OCI-LY1 (cell line): Measurements from ENCODE around the gene CDH13.

Experiments
- H2AFZ ChIP-seq: fragments of 200-600 bp; sonication (generic), shearing (Covaris generic); 2 replicates; pipeline ENCODE4 v1.6.0; 2014; ENCODE audit warnings: antibody characterized with exemption, mild to moderate bottlenecking, low read length
- H3F3A ChIP-seq: fragments of 200-600 bp; sonication (generic), shearing (Covaris generic); 2 replicates; pipeline ENCODE4 v1.6.0; 2014; ENCODE audit warnings: mild to moderate bottlenecking, antibody characterized with exemption, low read length, moderate library complexity; ENCODE audit not compliant: insufficient read depth
- H3K27ac ChIP-seq: fragments of 200-600 bp; sonication (generic); 2 replicates; pipeline ENCODE4 v1.5.1; 2014; ENCODE audit warnings: low read length, mixed run types, mild to moderate bottlenecking, low read depth; ENCODE audit not compliant: poor library complexity, severe bottlenecking
- H3K27me3 ChIP-seq: fragments of 200-600 bp; sonication (generic); 2 replicates; pipeline ENCODE4 v1.6.0; 2014; ENCODE audit warnings: antibody characterized with exemption, mild to moderate bottlenecking, low read length, moderate library complexity; ENCODE audit not compliant: insufficient read depth
- H3K36me3 ChIP-seq: fragments of 200-600 bp; sonication (generic); 2 replicates; pipeline ENCODE4 v1.6.1; 2014; ENCODE audit warnings: mild to moderate bottlenecking, antibody characterized with exemption, low read length, moderate library complexity, mixed read lengths; ENCODE audit not compliant: insufficient read depth
- H3K4me1 ChIP-seq: fragments of 200-600 bp; sonication (generic); 2 replicates; pipeline ENCODE4 v1.5.1; 2014; ENCODE audit warnings: mild to moderate bottlenecking, low read length, moderate library complexity; ENCODE audit not compliant: insufficient read depth, severe bottlenecking
- H3K4me2 ChIP-seq: fragments of 200-600 bp; sonication (generic), shearing (Covaris generic); 2 replicates; pipeline ENCODE4 v1.6.1; 2014; ENCODE audit warnings: low read length
- H3K4me3 ChIP-seq: fragments of 200-600 bp; sonication (generic); 2 replicates; pipeline ENCODE4 v1.5.1; 2014; ENCODE audit warnings: low read length, low read depth, mild to moderate bottlenecking, mixed read lengths; ENCODE audit not compliant: poor library complexity, severe bottlenecking
- H3K79me2 ChIP-seq: fragments of 200-600 bp; shearing (Covaris generic); 2 replicates; pipeline ENCODE4 v1.6.1; 2016; ENCODE audit warnings: mixed run types, low read length, mixed read lengths; ENCODE audit not compliant: insufficient read depth
- H3K9ac ChIP-seq: fragments of 200-600 bp; sonication (generic), shearing (Covaris generic); 2 replicates; pipeline ENCODE4 v1.6.1; 2014; ENCODE audit warnings: mild to moderate bottlenecking, low read length, mixed read lengths
- H3K9me2 ChIP-seq: fragments of 200-600 bp; sonication (generic), shearing (Covaris generic); 2 replicates; pipeline ENCODE4 v1.6.1; 2014; ENCODE audit warnings: low read depth, mild to moderate bottlenecking, low read length, mixed read lengths
- H3K9me3 ChIP-seq: fragments of 200-600 bp; shearing (Covaris generic); 2 replicates; pipeline ENCODE4 v1.6.1; 2014; ENCODE audit warnings: low read length, mixed read lengths
- H4K20me1 ChIP-seq: fragments of 200-600 bp; sonication (generic), shearing (Covaris generic); 2 replicates; pipeline ENCODE4 v1.6.0; 2016; ENCODE audit warnings: mild to moderate bottlenecking, low read length; ENCODE audit not compliant: insufficient read depth
- EZH2 ChIP-seq: fragments of 200-600 bp; sonication (generic), shearing (Covaris generic); IDR thresholded peaks from 2 replicates; pipeline ENCODE4 v1.8.0; 2017; ENCODE audit warnings: borderline replicate concordance, mixed run types, mild to moderate bottlenecking, antibody characterized with exemption, low read length, moderate library complexity, mixed read lengths
- TF ChIP-seq, protein P1 (sequence below): fragments of 200-600 bp; sonication (generic), shearing (Covaris generic); IDR thresholded peaks from 2 replicates; pipeline ENCODE4 v1.5.1; 2017; ENCODE audit warnings: mild to moderate bottlenecking, antibody characterized with exemption, low read length, moderate library complexity, mixed read lengths

The CDH13 gene

GRCh38 chr16:82657786-82658185 lies 31.0 kb downstream of the CDH13 start:
- no peak overlapping the region for H3K4me2 ChIP-seq
- H3K4me3 ChIP-seq: no peak overlapping the region
- H3K9me3 ChIP-seq: no peaks in the 10 kb centered on the region
- no peaks in the 10 kb centered on the region for H3F3A ChIP-seq
- 0 out of 2 replicates have a peak, but pooled peaks cover 3% of the 10 kb centered on the region for H3K27me3 ChIP-seq
- no peak for TF ChIP-seq EZH2
- TF ChIP-seq, protein P1, sequence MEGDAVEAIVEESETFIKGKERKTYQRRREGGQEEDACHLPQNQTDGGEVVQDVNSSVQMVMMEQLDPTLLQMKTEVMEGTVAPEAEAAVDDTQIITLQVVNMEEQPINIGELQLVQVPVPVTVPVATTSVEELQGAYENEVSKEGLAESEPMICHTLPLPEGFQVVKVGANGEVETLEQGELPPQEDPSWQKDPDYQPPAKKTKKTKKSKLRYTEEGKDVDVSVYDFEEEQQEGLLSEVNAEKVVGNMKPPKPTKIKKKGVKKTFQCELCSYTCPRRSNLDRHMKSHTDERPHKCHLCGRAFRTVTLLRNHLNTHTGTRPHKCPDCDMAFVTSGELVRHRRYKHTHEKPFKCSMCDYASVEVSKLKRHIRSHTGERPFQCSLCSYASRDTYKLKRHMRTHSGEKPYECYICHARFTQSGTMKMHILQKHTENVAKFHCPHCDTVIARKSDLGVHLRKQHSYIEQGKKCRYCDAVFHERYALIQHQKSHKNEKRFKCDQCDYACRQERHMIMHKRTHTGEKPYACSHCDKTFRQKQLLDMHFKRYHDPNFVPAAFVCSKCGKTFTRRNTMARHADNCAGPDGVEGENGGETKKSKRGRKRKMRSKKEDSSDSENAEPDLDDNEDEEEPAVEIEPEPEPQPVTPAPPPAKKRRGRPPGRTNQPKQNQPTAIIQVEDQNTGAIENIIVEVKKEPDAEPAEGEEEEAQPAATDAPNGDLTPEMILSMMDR: no peak
- H3K79me2 ChIP-seq: no peaks in the 10 kb centered on the region
- no peak overlapping the region for H2AFZ ChIP-seq
- H3K36me3 ChIP-seq: no peaks in the 10 kb centered on the region
- H3K4me1 ChIP-seq: peaks cover 38% of the 10 kb centered on the region
- H3K27ac ChIP-seq: no peak overlapping the region
- no peaks in the 10 kb centered on the region for H3K9me2 ChIP-seq
- no peak overlapping the region for H3K9ac ChIP-seq
- H4K20me1 ChIP-seq: no peaks in the 10 kb centered on the region

DNA sequence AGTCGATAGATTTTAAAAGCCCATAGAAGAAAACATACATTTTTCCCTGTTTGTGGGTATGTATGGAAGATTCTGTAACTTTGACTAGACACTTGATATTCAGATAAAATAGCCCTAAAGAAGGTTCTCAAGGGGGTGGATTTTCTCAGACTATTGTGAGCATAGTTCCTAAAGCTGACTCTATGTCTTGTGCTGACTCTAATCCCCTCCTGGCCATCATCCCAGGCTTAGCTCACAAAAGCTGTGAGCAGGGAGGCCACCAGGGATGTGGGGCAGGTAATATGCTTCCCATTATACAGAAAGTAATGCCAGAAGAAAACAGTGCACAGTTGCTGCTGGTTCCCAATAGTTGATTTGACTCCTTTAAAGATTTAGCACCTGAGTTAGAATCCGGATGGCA lies 32.0 kb downstream of the CDH13 start:
- no peaks in the 10 kb centered on the region for H3F3A ChIP-seq
- no peaks in the 10 kb centered on the region for H3K36me3 ChIP-seq
- H3K9ac ChIP-seq: no peak overlapping the region
- TF ChIP-seq, protein P1: no peak
- TF ChIP-seq EZH2: no peak
- no peaks in the 10 kb centered on the region for H3K9me3 ChIP-seq
- no peak overlapping the region for H3K4me2 ChIP-seq
- no peaks in the 10 kb centered on the region for H4K20me1 ChIP-seq
- no peak overlapping the region for H3K4me3 ChIP-seq
- H2AFZ ChIP-seq: no peak overlapping the region
- no peaks in the 10 kb centered on the region for H3K9me2 ChIP-seq
- H3K79me2 ChIP-seq: no peaks in the 10 kb centered on the region
- peaks cover 28% of the 10 kb centered on the region for H3K4me1 ChIP-seq
- 0 out of 2 replicates have a peak, but pooled peaks cover 3% of the 10 kb centered on the region for H3K27me3 ChIP-seq
- no peak overlapping the region for H3K27ac ChIP-seq

GRCh38 chr16:82660075-82660645 lies 33.4 kb downstream of the CDH13 start:
- no peak overlapping the region for H3K4me3 ChIP-seq
- TF ChIP-seq, protein P1: no peak
- TF ChIP-seq EZH2: no peak
- H3F3A ChIP-seq: no peaks in the 10 kb centered on the region
- no peak overlapping the region for H2AFZ ChIP-seq
- no peaks in the 10 kb centered on the region for H4K20me1 ChIP-seq
- no peaks in the 10 kb centered on the region for H3K36me3 ChIP-seq
- no peak overlapping the region for H3K4me2 ChIP-seq
- no peaks in the 10 kb centered on the region for H3K9me2 ChIP-seq
- 0 out of 2 replicates have a peak, but pooled peaks cover 3% of the 10 kb centered on the region for H3K27me3 ChIP-seq
- no peak overlapping the region for H3K9ac ChIP-seq
- H3K4me1 ChIP-seq: peaks cover 14% of the 10 kb centered on the region
- no peak overlapping the region for H3K27ac ChIP-seq
- no peaks in the 10 kb centered on the region for H3K9me3 ChIP-seq
- no peaks in the 10 kb centered on the region for H3K79me2 ChIP-seq
